HG03039 (cell line): ENCODE results near the gene RHBDL1.
"Not testable (repeated sequence)": the region's sequence is repeated elsewhere in the genome, so short reads cannot be mapped to it uniquely, and the experiment has no call there.

Experiments used
- ATAC-seq: cut with Tn5 transposase; IDR thresholded peaks from one replicate; pipeline ENCODE4 v1.9.1; 2021; ENCODE audit warnings: mild to moderate bottlenecking, moderate library complexity; ENCODE audit not compliant: unreplicated experiment

RHBDL1 gene

DNA sequence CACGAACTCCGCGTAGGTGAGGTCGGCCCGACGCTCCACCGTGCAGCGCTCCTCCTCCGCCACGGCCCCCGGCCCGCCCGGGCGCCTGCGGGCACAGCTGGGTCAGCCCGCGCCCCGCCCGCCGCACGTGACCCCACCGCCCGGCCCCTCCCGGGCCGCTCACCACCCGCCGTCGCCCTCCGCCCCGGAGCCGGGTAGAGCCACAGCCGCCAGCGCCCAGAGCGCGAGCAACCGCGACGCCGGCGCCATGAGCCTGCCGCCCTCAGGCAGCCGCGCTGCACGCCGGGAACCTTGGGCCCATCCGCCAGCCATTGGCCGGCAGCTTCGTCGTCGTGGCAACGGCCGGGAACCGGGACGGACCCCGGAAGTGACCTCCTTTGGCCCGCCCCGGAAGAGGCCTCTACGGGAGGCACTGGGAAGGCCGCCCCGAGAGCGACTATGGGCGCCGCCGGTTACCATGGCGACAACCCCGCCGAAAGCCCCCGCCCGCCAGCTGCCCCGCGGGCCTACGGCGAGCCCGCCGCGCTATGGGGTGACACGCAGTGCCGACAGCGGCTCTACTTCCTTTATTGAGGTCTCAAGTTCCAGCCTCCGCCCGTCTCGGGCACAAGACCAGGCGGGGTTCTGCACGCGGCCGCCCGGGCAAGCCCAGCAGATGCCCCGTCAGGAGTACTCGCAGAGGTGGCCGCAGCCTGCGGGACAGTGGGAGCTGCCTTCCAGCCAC, 8.8 kb downstream of the RHBDL1 start, which contains the start of gene JMJD8:
JMJD8 (minus strand) TSS at position 264 of the 724 bp plus-strand sequence; CDS start at position 249, 15 bp downstream.
- ATAC-seq, result peak; percentile 51

DNA sequence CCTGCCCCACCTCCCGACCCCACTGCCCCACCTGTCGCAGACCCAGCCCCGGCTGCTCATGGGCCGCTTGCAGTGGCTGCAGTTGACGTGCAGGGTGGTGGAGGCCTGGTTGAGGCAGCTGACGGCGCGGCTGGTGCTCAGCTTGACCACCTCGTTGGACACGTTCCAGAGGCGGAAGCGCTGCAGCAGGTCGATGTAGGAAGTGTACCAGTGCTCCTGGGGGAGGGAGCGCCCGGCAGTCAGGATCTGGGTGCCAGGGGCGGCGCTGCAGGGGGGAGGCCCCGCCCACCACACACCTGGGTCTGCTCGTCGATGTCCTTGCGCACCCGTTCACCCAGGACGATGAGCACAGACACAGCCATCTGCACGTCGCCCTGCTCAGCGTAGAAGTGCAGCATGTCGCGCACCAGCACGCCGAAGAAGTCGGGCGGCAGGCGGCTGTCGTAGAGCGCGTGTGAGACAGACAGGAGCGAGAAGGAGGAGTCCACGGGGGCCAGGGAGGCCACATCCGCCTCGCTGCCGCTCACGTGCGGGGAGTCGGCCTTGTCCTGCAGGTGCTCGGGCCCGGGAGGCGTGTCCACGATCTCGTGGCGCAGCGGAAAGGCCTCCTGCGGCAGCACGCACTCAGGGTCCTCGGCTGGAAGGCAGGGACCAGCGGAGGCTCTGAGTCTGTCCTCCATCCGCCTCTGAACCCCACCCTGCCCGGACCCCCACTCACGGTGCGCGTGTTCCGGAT, 9.7 kb downstream of the RHBDL1 start:
- no peak for ATAC-seq

DNA sequence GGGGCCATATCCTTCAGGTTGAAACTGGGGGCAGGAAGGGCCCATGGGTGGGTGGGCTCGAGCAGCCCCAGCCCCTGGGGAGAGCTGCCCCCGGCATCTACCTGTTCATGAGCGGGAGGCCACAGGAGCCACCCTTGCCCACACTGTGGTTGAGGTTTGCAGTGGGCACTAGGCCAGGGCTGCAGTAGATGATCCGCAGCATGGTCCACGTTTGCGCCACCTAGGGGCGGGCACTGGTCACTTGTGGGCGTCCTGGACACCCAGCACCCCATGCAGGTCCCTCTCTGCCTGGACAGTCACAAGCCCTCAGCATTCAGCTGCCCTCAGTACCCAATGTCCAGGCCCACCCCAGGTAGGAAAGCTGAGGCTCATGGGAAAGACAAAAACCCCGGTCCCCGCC, 10.5 kb downstream of the RHBDL1 start:
- no peak for ATAC-seq

DNA sequence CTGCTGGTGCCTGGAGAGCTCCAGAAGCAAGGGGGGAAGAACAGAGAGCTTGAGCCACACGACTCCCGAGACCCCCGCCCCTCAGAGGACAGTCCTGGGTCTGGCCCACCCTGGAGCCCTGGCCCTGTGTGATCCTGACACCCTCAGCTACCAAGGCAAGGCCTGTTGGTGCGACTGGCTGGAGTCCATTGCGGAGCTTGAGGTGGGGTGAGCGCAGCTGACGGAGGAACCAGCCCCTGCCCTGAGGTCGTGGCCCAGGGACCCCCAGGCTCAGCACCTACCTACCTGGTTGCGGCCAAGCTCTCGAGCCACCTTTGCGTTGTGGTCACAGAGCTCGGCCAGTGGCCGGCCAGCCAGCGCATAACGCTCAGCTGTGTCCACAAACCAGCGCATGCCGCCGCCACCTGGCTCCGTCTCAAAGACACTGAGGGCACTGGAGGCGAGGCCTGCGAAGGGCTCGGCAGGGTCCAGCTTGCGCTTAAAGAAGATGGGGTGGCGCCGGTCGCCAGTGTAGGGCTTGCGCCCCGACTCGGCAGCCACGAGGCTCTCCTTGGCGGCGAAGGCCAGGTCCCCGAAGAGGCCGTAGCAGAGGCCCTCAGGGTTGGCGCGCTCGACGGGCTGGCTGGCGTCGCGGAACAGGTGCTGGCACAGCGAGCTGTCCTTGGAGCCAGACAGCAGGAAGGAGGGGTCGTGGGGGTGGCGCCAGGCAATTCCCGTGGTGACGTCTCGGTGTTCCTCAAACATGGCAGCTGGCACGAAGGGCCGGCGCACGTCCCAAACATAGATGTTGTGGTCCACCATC, 11.2 kb downstream of the RHBDL1 start:
- no peak for ATAC-seq

DNA sequence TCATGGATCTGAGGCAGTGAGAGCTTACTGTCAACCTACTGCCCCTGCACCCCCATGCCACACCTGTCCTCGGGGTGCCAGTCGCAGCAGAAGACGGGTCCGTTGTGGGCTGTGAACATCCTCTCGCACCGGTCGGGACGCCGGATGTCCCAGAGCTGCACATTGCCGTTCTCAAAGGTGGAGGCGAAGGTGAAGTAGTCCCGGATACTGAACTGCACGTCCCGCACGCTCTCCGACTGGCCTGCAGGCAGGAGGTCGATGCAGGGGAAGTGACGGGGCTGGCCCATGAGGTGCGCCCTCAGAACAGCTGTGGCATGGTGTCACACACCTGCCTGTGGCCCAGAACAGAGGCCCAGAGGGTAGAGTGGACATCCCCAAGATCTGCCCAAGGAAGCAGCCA, 12.0 kb downstream of the RHBDL1 start:
- ATAC-seq, result no peak

DNA sequence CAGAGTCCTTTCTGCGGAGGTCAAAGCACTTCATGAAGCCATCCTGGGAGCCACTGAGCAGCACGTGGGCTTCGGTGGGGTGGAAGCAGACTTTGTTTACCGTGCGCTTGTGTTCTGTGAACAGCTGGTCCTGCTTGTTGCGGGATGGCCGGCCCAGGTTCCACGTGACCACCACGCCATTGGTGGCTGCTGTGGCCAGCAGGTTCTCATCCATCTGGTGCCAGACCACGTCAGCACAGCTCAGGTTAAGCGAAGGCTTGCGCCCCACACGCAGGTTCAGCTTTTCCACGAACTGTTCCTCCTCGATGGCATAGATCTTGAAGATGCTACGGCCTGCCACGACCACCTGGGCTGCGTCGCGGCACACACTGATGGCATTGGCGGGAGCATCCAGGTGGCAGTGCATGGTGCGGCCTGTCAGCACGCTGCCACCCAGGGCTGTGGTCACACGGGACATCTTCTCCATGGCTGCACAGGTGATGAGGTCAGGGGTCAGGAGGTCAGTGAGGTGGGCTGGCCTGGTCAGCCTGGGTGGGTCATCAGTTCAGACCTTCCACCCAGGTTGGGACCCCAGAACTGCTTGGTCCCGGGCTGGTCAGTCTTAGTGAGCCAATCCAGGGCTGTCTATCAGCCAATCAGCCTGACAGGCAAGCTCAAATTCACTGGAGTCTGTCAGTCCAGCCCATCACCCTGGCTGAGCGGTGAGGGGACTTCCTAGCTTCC, 13.9 kb downstream of the RHBDL1 start:
- ATAC-seq, result no peak

DNA sequence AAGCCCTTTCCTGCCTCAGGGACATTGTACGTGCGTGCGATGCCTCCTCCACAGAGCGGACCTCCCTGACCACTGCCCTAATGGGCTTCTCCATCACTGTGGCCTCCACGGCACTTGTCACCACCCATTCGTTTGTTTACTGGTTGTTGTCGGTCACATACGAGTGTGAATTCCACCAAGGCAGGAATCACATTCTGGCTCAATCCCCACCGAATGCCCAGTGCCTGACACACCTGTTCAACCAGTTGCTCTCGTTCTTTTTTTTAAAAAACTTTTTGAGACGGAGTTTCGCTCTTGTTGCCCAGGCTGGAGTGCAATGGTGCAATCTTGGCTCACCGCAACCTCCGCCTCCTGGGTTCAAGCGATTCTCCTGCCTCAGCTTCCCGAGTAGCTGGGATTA, 15.8 kb downstream of the RHBDL1 start:
- not testable (repeated sequence) for ATAC-seq

DNA sequence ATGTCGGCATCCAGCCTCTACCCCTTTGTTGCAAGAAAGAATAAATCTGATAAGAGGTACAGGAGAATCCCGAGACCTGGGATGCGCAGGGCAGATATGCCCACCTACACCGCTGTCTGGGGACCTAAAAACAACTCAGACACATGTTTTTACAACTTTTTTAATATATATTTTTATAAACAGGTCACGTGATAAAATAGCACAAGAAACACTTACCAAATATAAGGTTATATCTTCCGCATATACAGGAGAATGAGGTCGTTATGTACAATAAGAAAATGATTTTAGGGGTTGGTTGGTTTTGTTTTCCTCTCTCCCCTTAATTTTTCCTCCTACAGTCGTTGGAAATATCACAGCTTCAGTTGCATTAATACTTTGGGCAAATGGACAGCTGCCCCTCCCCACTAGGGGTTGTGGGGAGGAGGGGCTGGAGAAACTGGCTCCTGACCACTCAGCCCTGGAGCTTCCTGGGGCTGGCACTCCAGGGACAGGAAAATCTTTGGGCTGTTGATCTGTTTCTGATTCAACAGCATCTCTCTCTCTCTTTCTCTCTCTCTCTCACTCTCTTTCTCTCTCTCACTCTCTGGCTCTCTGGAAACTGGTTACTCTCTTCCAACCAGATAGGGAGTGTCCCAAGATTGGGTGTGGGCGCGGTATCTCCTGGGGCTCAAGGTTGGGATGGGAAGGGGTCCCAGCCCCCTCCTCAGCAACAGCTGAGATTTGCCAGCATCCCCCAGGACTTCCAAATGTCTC, 17.1 kb downstream of the RHBDL1 start:
- ATAC-seq, result no peak

DNA sequence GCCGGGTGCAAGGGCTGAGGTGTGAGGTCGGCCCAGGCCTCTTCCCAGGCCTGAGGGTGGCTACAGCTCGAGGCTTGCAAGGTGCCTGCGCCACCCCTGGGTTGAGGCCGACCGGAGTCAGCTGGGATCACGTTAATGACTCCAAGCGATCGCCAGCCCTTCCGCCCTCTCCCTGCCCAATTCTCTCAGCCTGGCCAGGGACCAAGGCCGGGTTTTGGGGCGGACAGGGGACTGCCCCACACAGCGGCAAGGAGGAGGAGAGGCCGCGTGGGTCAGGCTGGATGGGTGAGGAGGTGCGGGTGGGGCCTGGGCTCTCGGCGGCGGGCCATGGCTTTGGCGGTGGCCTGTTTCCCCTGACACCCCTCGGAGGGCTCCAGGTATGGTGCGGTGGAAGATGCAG, 17.9 kb downstream of the RHBDL1 start:
- ATAC-seq, result no peak

DNA sequence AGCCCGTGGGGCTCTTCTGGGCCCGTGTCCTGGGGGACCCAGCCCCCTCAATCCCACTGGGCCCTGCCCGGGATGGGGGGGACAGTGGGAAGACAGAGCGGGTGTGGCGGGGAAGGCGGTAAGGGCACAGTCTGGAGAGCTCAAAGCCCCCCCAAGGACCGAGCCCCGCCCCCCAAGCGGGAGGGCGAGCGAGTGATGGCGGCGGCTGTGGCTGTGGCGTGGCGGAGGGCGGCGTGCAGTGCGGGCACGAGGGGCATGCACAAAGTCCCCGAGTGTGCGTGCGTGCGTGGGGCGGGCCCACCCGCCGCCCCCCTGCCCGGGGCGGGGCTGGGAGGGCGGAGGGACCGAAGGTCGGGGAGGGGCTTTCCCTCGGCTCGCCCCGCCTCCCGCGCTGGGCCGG, 18.3 kb downstream of the RHBDL1 start:
- no peak for ATAC-seq

DNA sequence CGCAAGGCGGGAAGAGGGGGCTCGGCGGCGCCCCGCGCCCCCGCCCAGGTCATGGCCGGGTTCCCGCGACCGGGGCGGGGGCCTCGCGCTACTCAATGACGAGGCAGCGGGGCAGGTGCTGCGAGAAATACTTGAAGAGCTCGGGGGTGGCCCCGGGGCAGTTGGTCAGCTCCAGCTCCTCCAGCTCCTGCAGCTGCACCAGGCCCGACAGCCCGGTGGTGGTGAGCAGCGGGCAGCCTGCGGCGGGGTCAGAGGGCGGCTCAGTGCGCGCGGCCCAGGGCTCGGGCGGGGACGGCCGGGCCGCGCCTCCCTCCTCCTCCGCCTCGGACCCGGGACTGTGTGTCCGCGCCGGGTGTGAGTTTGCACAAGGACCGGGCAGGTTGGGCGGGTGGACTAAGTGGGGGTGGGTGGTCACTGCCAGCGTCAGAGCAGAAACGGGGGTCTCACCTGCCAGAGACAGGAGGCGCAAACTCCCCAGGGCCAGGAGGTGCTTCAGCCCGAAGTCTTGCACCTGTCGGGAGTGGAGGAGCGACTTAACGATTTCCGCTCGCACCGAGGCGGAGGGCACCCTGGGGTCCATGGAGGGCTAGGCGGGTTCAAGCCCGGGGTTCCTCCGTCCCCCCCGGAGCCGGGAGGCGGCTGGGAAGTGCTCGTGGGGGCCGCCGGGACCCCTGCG, 18.9 kb downstream of the RHBDL1 start:
- ATAC-seq, result no peak

DNA sequence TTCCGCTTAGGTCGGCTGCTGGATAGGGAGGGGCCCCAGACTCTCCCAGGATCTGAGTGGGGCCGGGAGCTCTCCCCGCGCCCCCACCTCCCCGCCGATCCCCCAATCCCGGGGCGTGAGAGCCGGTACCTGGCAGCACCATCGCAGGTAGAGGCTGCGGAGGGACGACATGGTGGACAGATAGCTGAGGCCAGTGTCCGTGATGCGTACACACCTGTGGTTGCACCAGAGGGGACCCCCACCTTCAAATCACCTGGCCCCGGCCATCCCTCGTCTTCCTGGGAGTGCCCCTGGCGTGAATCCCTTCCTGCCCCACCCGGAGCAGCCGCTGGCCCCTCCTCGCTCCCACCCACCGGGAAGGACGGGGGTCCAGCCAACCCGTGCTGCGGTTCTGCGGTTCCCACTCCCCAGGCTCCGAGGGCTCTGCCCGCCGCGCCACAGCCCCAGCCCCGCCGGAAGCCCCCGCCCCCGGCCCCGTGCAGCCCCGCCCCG, 19.4 kb downstream of the RHBDL1 start:
- ATAC-seq, result no peak

DNA sequence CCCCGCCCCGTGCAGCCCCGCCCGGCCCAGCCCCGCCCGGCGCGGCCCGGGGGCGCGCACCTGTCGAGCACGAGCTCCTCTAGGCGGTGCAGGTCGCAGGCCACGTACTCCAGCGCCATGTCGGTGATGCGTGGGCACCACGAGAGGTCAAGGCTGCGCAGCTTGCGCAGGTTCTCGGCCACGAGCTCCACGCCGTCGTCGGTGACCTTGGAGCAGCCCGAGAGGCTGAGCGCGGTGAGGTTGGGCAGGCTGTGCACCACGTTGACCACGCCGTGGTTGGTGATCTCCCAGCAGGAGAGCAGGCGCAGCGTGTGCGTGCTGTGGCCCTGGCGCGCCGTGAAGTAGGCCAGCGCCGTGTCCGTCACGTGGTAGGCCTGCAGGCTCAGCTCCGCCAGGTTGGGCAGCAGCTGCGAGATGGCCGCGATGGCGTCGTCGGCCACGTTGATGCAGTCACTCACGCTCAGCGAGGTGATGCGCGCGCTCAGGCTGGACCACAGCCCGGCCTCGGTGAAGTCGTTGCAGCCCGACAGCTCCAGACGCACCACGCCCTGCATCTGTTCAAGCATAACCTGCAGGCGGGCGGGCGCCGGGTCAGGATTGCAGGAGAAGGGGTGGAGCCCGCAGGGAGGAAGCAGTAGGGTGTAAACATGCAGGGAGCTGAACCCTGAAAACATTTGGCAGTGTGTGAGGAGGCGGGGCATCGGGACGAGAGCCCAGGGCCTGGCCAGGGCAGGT, 20.1 kb downstream of the RHBDL1 start:
- ATAC-seq, result no peak

DNA sequence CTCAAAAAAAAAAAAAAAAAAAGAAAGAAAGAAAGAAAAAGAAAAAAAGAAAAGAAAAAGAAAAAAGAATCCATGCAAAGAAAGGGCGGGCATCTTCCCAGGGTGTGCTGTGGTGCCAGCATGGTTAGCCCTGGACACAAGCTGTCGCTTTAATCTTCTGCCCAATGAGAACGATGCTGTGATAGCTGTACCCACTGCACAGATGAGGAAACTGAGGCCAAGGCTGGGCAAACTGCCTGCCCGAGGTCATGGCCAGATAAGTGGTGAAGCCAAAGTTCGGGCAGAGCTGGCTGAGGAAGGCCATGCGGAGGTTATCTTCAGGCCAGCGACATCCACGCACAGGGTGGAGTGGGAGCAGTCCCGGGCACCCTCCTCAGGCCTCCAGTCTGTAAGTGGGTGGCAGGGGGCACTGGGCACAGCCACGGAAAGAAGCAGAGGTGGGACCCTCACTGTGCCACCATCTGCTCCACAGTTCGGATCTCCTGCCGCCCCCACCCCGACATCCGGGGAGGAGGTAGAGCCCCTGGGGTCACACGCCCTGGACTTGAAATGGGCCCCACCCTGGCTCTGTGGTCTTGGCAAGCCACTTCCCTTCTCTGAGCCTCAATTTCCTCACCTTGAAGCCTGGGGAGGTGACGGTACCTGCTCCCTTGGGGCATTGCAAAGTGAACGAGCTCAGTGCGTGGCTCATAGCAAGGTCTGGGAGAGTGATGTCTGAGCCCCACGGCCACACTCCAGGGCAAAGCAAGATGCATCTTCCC, 23.6 kb downstream of the RHBDL1 start:
- no peak for ATAC-seq

DNA sequence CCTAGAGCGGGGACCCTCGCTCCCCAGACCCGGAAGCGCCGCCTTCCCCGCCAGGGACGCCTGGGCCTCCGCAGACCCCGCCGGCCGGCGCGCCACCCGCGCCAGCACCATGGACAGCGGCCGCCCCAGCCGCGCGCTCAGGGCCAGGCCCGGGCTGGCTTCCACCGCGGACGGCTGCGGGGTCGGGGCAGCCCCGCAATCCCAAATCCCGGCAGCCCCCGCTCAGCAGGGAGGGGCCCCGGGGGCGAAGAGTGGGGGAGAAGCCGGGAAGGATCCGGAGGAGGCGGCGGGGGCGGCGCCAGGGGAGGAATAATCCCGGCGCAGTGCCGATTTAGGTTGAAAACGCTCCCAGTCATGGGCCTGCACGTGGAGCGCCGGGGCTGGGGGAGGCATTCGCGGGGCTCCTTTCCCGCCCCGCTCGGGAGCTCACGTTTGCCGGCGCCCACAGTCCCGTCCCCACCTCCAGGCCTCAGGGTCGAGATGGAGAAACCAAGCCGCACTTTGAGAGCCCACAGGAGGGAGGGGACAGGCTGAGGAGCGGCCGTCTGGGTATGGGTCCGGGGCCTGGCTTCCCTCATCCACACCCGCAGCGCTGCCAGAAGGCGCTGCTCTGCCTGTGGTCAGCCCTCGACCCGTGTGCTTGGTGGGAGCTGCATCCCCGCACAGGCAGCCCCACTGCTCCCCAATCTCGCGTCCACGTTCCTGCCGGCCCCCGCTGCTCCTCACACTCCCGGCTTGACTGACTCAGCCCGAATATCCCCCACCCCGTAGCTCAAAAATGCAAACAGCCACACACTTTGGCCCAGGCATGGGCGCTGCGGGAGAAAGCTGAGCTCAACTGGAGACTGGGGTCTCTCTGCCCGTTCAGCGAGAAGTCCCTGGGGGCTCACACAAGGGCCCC, 25.5 kb downstream of the RHBDL1 start:
- no peak for ATAC-seq

DNA sequence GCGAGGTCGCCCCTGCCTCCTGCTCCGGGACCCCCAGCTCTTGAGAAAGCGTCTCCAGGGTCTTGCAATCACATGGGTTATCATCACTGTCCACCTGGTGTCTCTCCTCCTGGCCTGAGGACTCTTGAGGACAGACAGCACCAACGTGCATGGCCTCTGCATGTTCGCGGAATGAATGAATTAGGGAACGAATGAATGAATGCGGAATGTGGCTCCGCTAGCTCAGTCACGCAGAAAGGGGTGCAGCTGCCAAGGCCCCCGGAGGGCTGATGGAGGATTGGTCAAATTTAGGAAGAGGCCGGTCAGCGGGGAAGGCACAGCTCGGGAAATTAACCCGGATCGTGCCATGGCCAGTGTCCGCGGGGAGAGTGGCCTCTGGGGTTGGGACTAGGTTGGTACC, 26.9 kb downstream of the RHBDL1 start:
- no peak for ATAC-seq

DNA sequence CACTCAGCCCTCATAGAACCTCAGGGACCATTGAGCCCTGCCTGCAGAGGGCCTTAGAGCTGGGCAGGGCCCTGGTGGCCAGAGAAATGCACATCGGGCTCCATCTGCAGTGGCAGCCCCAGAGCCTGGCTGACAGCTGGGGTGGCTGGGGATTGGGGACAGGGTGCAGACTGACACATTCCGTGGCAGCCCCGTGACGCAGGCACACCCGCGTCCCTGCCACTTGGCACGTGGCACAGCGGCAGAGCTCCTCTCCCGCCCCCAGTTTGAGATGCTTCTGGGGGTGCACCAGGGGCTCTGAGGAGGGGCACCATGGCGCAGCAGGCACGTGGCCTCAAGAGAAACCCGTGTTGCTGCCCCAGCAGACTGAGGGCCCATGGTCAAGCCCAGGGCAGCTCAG, 27.9 kb downstream of the RHBDL1 start:
- ATAC-seq, result no peak
